CD4-positive, alpha-beta T cell treated with Interleukin-12 subunit alpha and Interleukin-12 subunit beta, for 1 hour (primary cell): ENCODE data around the gene NUP58.

Experiments
- DNase-seq: peaks from one replicate; pipeline ENCODE4 v3.0.0-alpha.2; 2020

Gene NUP58

GRCh38 chr13:25378528-25378927 is 77.1 kb downstream of the NUP58 start:
- no peak for DNase-seq

GRCh38 chr13:25379011-25379410 is 77.6 kb downstream of the NUP58 start:
- DNase-seq = no peak

GRCh38 chr13:25380082-25380481 is 78.7 kb downstream of the NUP58 start:
- DNase-seq = no peak

GRCh38 chr13:25380741-25381324 is 79.4 kb downstream of the NUP58 start:
- DNase-seq = no peak

GRCh38 chr13:25384758-25385410 is 83.5 kb downstream of the NUP58 start:
- no peak for DNase-seq

- DNase-seq = no peak
These were observed 90.5 kb downstream of the NUP58 start for GRCh38 chr13:25391932-25392331.
